Testis (tissue), 2 donors: ENCODE measurements around the gene GSTCD.

Experiments used
- CTCF ChIP-seq, 3 experiments: fragments of 450-650 bp in 2 of 3; fragments of 200-600 bp in 1 of 3; sonication (generic) in 1 of 3; IDR thresholded peaks; one replicate each; pipeline ENCODE4 v1.5.1; 2016 to 2019; ENCODE audit warnings: antibody characterized with exemption in 3 of 3, mild to moderate bottlenecking in 2 of 3, moderate library complexity in 1 of 3
- POLR2A ChIP-seq: fragments of 450-650 bp; IDR thresholded peaks from one replicate; pipeline ENCODE4 v1.6.1; 2017; ENCODE audit warnings: antibody characterized with exemption, mild to moderate bottlenecking, moderate library complexity

DNA sequence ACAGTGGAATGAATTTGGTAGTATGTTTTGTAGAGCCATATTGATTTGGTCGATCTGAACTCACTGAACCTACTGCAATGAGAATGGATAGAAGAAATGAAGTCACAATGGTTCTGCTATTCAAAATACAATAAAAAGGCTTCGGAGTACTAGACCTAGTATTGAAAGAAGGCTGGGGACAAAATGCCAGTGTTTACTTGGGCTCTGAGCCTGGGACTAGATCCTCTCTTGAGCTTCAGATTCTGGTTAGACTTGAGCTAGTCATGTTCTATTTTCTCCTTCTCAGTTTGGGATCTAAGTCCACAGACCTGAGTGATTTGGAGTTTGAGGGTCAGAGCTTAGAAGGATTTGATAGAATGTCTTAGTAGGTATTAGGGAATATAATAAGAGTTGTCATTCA lies 10.0 kb upstream of the GSTCD start:
- no peak for TF ChIP-seq CTCF (IDR thresholded peaks at IDR 0.05)
- no peak for TF ChIP-seq POLR2A
